Dendritic cell treated with granulocyte-macrophage colony-stimulating factor and Interleukin-4, amounts not matched to agents 40 ng/mL and 50 ng/mL, for 4 days (primary cell): ENCODE measurements around the gene UXS1.
"Not testable (repeated sequence)": the region's sequence is repeated elsewhere in the genome, so short reads cannot be mapped to it uniquely, and the experiment has no call there.

ENCODE experiments used
- H3K27ac Mint-ChIP-seq: one replicate; pipeline ENCODE4 v1.8.0; 2022; ENCODE audit warnings: mild to moderate bottlenecking, mixed read lengths
- H3K27me3 Mint-ChIP-seq: one replicate; pipeline ENCODE4 v1.8.0; 2022; ENCODE audit warnings: mild to moderate bottlenecking, mixed read lengths
- H3K36me3 Mint-ChIP-seq: one replicate; pipeline ENCODE4 v1.8.0; 2022; ENCODE audit warnings: low read depth, mixed read lengths
- H3K4me1 Mint-ChIP-seq: one replicate; pipeline ENCODE4 v1.8.0; 2022; ENCODE audit warnings: low read depth, mixed read lengths
- H3K4me3 Mint-ChIP-seq: one replicate; pipeline ENCODE4 v1.8.0; 2022; ENCODE audit warnings: mild to moderate bottlenecking, moderate library complexity, mixed read lengths
- H3K9me3 Mint-ChIP-seq: one replicate; pipeline ENCODE4 v1.8.0; 2022; ENCODE audit warnings: mixed read lengths
- intact Hi-C: fragments of 100-400 bp; cut with micrococcal nuclease; formaldehyde crosslinking; loops from one replicate; pipeline ENCODE4 v1.15.0; 2022

The UXS1 gene

GRCh38 chr2:106143495-106144215, 50.4 kb downstream of the UXS1 start:
- Mint-ChIP-seq H3K4me1 (no peaks in the 10 kb centered on the region), H3K9me3 (no peaks in the 10 kb centered on the region), H3K4me3 (no peak overlapping the region), H3K27me3 (no peaks in the 10 kb centered on the region), H3K36me3 (peaks cover 42% of the 10 kb centered on the region), H3K27ac (no peak overlapping the region)
- intact Hi-C loops: no loop called here

DNA sequence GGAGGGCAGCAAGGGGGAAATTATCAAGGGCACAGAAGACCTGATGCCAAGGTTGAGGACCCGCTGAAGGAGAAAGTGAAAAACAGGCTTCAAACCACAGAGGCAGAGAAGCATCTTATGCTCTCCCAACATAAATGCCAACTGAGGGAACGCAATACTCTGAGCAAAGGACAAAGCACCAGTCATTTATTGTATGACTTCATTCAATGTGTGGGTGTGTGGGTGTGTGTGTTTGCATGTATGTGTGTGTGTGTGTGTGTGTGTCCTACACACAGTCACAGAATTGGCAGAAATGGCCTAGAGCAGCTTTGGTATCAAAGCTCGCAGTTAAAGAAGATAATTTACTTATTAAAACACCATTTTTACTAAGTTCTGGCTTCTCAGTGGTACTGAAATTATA, 51.4 kb downstream of the UXS1 start:
- H3K4me3 Mint-ChIP-seq: no peak overlapping the region
- no peak overlapping the region for H3K27ac Mint-ChIP-seq
- H3K9me3 Mint-ChIP-seq: no peaks in the 10 kb centered on the region
- H3K27me3 Mint-ChIP-seq: no peaks in the 10 kb centered on the region
- H3K36me3 Mint-ChIP-seq: peaks cover 43% of the 10 kb centered on the region
- no peaks in the 10 kb centered on the region for H3K4me1 Mint-ChIP-seq
- intact Hi-C loops: no loop called here

GRCh38 chr2:106140913-106141312, 53.2 kb downstream of the UXS1 start:
- Mint-ChIP-seq H3K27me3 (no peaks in the 10 kb centered on the region), H3K4me3 (no peak overlapping the region), H3K4me1 (no peaks in the 10 kb centered on the region), H3K27ac (no peak overlapping the region), H3K36me3 (peaks cover 43% of the 10 kb centered on the region), H3K9me3 (no peaks in the 10 kb centered on the region)
- intact Hi-C loops: no loop called here

GRCh38 chr2:106140113-106140512, 54.0 kb downstream of the UXS1 start:
- H3K36me3 Mint-ChIP-seq: peaks cover 38% of the 10 kb centered on the region
- no peak overlapping the region for H3K4me3 Mint-ChIP-seq
- H3K4me1 Mint-ChIP-seq: no peaks in the 10 kb centered on the region
- H3K27ac Mint-ChIP-seq: no peak overlapping the region
- intact Hi-C loops: no loop called here
- H3K27me3 Mint-ChIP-seq: no peaks in the 10 kb centered on the region
- H3K9me3 Mint-ChIP-seq: no peaks in the 10 kb centered on the region

GRCh38 chr2:106139238-106139935, 54.7 kb downstream of the UXS1 start:
- Mint-ChIP-seq H3K36me3 (peaks cover 31% of the 10 kb centered on the region), H3K27ac (no peak overlapping the region), H3K4me1 (no peaks in the 10 kb centered on the region), H3K27me3 (no peaks in the 10 kb centered on the region), H3K9me3 (no peaks in the 10 kb centered on the region), H3K4me3 (no peak overlapping the region)
- intact Hi-C loops: no loop called here

DNA sequence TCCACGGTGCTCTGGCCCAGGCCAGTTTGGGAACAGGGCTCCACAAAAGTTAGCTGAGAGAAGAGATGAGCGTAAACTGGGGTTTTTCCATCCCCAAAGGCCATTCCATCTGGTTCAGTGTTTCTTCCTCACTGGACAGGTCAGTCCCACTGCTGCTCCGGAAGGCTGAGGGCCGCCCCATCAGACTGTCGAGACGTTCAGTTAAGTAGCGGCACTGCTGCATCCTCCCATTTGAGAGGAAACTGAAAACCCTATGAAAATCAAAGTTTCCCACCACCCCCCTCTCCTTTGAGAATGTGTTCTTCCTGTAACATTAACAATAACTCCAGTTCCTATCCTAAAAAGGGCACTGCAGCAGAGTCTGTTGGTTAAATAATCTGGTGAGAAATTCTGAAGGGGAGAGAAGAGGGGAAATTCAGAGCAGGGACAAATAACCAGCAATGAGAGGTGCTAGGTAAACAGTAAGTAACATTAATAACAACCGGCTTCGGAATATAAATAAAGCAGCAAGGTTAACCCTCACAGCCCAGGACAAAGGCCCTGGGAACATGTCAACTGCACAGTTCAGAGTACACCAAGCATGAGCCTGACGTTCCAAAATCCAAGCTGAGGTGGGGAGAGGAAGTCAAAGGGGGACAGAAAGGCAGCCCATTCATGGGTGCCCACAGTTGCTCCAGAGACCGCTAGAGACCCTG, 55.4 kb downstream of the UXS1 start:
- Mint-ChIP-seq H3K4me1 (no peaks in the 10 kb centered on the region), H3K36me3 (peaks cover 24% of the 10 kb centered on the region), H3K27ac (no peak overlapping the region), H3K9me3 (no peaks in the 10 kb centered on the region), H3K27me3 (no peaks in the 10 kb centered on the region), H3K4me3 (no peak overlapping the region)
- intact Hi-C loops: no loop called here

GRCh38 chr2:106137731-106138521, 56.2 kb downstream of the UXS1 start:
- no peaks in the 10 kb centered on the region for H3K4me1 Mint-ChIP-seq

GRCh38 chr2:106131192-106131591, 62.9 kb downstream of the UXS1 start:
- H3K4me3 Mint-ChIP-seq, intact Hi-C loops, H3K9me3 Mint-ChIP-seq, H3K27ac Mint-ChIP-seq, H3K4me1 Mint-ChIP-seq, H3K27me3 Mint-ChIP-seq: not testable (repeated sequence)
- peaks cover 29% of the 10 kb centered on the region for H3K36me3 Mint-ChIP-seq

More at GRCh38 chr2:106137731-106138521, 56.2 kb downstream of the UXS1 start:
- intact Hi-C loops: no loop called here
- Mint-ChIP-seq H3K36me3 (peaks cover 17% of the 10 kb centered on the region), H3K9me3 (no peaks in the 10 kb centered on the region), H3K27me3 (no peaks in the 10 kb centered on the region), H3K27ac (no peak overlapping the region), H3K4me3 (no peak overlapping the region)

DNA sequence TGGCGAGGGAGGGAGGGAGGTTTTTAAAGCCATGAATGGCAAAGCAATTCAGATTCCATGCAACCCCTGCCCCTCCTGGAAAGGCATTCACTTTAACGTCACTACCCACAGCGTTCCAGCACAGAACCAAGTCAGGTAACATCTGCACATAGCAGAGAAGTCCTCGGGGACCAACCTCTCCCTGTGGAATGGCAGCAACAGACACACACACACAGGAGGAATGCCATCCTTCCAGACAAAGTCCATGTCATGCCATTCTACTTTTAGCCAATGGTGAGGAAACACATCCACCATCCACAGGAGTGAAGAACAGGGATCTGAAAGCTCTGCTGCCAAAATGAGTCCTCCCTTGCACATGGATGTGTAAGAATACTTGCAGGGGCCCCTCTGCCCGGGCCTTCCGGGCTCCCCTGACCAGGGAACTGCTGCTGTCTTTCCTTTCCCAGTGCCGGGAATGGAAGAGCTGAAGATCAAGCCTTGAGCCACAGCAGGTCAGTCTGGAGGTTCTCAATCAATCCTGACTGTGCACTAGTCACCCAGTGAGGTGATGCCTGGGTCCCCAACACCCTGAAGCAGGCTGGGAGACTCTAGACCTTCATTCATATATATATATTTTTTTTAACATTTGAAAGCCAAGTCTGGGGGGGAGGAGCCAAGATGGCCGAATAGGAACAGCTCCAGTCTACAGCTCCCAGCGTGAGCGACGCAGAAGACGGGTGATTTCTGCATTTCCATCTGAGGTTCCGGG, 63.7 kb downstream of the UXS1 start:
- H3K27ac Mint-ChIP-seq: no peak overlapping the region

DNA sequence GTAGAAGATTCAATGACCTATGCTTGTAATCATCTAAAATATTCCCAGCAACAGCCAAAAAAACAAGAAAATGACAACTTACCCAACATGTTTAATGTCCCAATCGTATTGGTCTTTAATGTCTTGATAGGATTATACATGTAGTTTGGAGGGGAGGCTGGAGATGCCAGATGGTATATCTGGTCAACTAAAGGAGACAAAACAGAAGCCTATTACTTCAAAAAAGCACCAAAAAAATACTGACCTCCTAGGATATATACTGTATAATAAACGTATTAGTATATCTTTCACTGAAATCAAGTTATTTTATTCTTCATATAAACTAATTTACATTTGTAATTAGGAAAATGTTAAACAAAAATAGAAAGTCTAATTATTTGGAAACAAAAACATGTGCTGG, 64.5 kb downstream of the UXS1 start:
- no peak overlapping the region for H3K27ac Mint-ChIP-seq
- H3K4me3 Mint-ChIP-seq: no peak overlapping the region
- peaks cover 5% of the 10 kb centered on the region for H3K4me1 Mint-ChIP-seq
- peaks cover 39% of the 10 kb centered on the region for H3K36me3 Mint-ChIP-seq
- no peaks in the 10 kb centered on the region for H3K27me3 Mint-ChIP-seq
- no peaks in the 10 kb centered on the region for H3K9me3 Mint-ChIP-seq
- intact Hi-C loops: no loop called here

More for the DNA sequence above, 63.7 kb downstream of the UXS1 start:
- no peak overlapping the region for H3K4me3 Mint-ChIP-seq
- H3K9me3 Mint-ChIP-seq: no peaks in the 10 kb centered on the region
- peaks cover 30% of the 10 kb centered on the region for H3K36me3 Mint-ChIP-seq
- no peaks in the 10 kb centered on the region for H3K4me1 Mint-ChIP-seq
- intact Hi-C loops: no loop called here
- H3K27me3 Mint-ChIP-seq: no peaks in the 10 kb centered on the region

DNA sequence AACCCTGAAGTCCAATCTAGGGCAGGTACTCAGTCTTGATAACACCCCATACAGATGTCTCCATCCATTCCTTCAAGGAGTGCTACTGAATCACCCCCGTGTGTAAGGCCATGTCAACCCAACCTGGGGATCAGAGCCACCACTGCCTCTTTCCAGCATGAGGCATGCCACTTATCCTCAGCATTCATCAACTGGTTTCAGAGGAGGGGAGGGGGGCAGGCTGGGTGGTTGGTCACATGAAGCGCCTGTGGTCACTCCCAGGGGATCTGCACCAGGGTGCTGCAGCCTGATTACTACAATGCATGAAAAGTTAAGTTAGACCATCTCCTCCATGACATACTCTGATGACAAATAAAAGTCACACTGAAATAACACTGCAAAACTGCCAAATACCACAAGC, 65.0 kb downstream of the UXS1 start:
- peaks cover 5% of the 10 kb centered on the region for H3K4me1 Mint-ChIP-seq
- H3K36me3 Mint-ChIP-seq: peaks cover 43% of the 10 kb centered on the region
- intact Hi-C loops: no loop called here
- no peak overlapping the region for H3K4me3 Mint-ChIP-seq
- no peaks in the 10 kb centered on the region for H3K9me3 Mint-ChIP-seq
- H3K27me3 Mint-ChIP-seq: no peaks in the 10 kb centered on the region
- no peak overlapping the region for H3K27ac Mint-ChIP-seq

DNA sequence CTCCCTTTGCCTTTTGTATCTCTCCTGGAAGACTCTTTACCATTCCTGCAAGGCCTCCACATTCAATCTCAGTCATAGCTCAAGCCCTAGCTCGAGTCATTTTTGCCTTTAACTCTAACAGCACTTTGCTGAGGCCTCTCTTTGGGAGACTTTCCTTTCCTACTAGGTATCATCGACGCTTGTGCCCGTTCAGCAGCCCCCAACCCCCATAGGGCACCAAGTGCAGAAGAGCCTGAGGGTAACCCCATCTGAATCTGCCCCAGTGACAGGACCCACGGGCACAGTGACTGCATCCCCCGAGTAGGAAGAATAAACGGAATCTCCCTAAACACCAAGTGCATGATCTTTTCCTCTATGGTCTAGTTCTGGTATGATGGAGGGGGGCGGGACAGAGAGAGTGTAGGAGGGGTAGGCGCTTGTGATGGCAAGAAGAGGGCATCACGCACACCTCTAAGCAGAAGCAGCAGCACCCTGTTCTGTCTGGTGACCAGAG, 66.3 kb downstream of the UXS1 start:
- Mint-ChIP-seq H3K27ac (no peak overlapping the region), H3K4me1 (peaks cover 5% of the 10 kb centered on the region), H3K9me3 (no peaks in the 10 kb centered on the region), H3K4me3 (no peak overlapping the region), H3K36me3 (peaks cover 56% of the 10 kb centered on the region), H3K27me3 (no peaks in the 10 kb centered on the region)
- intact Hi-C loops: no loop called here

DNA sequence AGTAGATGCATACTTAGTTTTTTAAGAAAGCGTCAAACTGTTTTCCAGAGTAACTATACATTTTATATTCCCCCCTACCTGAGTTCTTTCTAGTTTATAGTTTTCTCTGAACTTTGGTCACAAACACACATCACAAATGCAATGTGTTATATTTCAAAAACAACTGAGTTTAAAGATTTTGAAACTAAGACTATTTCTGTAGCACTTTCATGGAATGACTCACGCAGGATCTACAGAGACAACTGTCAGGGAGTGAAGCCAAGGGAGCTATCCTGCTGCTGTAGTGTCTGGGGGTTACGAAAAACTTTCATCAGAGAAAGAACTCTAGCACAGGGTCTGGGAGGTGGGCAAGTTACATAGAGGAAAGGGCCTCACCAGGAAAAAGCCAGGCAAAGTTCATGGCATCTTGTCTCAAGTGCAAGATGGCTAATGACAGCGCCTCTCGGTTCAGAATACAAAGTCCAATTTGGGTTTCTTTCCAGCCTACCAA, 66.8 kb downstream of the UXS1 start:
- Mint-ChIP-seq H3K4me3 (no peak overlapping the region), H3K27ac (no peak overlapping the region), H3K36me3 (peaks cover 59% of the 10 kb centered on the region)

More for the DNA sequence above, 66.8 kb downstream of the UXS1 start:
- no peaks in the 10 kb centered on the region for H3K9me3 Mint-ChIP-seq
- H3K4me1 Mint-ChIP-seq: peaks cover 5% of the 10 kb centered on the region
- intact Hi-C loops: no loop called here
- no peaks in the 10 kb centered on the region for H3K27me3 Mint-ChIP-seq
